22Rv1 (cell line): ENCODE results near the gene MOB3B.

ENCODE experiments used
- CTCF ChIP-seq: fragments of 450-650 bp; IDR thresholded peaks from 2 replicates; pipeline ENCODE4 v1.5.1; 2017; ENCODE audit warnings: mild to moderate bottlenecking
- ZFX ChIP-seq: fragments of 450-650 bp; IDR thresholded peaks from 2 replicates; pipeline ENCODE4 v1.6.1; 2017; ENCODE audit warnings: antibody characterized with exemption, borderline replicate concordance

DNA sequence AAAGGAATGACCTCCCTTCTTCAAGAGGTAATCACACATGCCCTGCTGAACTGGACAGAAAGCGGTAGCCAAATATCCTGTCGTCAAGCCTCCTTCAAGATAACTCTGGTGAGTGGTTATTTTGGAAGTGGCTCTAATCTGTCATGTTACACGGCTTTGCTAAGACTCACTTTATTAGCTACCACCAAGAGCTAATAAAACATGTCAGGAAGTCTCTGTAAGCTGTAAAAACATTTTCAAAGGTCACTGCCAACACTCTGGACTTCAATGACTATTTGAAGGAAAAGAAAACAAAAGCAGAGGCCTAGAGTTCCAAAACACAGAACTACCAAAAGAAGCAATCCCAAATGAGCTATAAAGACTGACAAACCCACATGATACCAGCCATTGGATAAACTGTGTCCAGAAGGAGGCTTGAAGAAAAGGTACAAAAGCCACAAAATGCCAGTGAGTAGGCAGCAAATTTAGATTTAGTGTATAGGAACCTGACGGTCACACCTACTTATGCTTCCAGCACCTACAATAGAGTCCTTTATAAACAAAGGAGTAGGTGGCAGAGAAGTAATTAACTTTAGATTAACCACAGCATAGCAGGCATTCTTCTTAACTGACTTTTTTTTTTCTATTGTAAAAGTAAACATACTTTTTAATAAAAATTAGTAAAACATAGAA is 135.3 kb downstream of the MOB3B start:
- TF ChIP-seq CTCF (no peak), ZFX (no peak)
